Measurements from ENCODE around the gene KIAA0753. TPM values are rescaled to one million over a fixed set of nuclear protein-coding genes. Genes with fewer than 3 reads are reported as not detected.

The KIAA0753 gene
- total and polyA plus RNA-seq, 2 of the 13 experiments (the other 11 are each of a cell fraction or from before 2014, with no cell fraction given), result 5.2 to 9.1 TPM

DNA sequence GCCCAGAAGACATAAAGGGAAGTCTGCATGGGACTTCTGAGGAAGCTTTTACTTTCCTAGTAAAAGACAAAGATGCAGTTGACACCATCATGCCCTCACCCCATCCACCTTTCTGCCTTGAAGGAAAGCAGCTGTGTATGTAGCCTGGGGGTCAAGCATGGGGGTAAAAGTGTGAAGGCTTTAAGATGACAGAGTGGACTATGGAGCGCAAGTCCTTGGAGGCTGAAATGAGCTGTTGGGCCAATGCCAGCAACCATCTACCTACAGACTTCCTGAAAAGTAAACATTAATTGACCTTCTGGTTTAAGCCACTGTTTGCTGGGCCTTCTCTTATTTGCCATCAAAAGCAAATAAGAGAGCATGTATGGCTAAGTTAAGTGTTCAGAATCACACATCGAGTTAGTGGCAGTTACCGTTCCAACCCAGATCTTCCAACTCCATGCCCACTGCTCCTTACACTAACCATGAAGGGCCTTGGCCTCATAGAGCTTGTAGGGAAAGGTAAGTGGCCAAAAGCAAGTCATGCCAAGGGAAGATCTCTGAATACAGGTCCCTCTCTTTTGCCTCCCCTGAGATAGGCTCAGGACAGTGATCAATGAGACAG lies 42.7 kb upstream of the KIAA0753 start (continued):
- TF ChIP-seq ZBTB2 (CRISPR knock-in tag; IDR thresholded peaks at IDR 0.05; ENCODE audit: low read depth) (no peak), ZNF432 (CRISPR knock-in tag; IDR thresholded peaks at IDR 0.05; ENCODE audit: borderline replicate concordance) (no peak), ZNF253 (CRISPR knock-in tag; IDR thresholded peaks at IDR 0.05; ENCODE audit: borderline replicate concordance) (no peak), CBX2 (IDR thresholded peaks at IDR 0.05; ENCODE audit: low read depth, low read length) (no peak), CBX2 (CRISPR knock-in tag; IDR thresholded peaks at IDR 0.05; ENCODE audit: low read depth) (no peak), IRX3 (CRISPR knock-in tag; IDR thresholded peaks at IDR 0.05; ENCODE audit: borderline replicate concordance, low read depth) (no peak), HOXA7 (CRISPR knock-in tag; IDR thresholded peaks at IDR 0.05) (no peak), ZNF556 (CRISPR knock-in tag; IDR thresholded peaks at IDR 0.05; ENCODE audit: borderline replicate concordance) (no peak; the same call in 1 of the 2 replicates), TOE1 (CRISPR knock-in tag; IDR thresholded peaks at IDR 0.05) (no peak), ZNF33B (CRISPR knock-in tag; IDR thresholded peaks at IDR 0.05) (no peak), ZBTB40 (IDR thresholded peaks at IDR 0.05) (no peak), ZBTB40 (CRISPR knock-in tag; IDR thresholded peaks at IDR 0.05) (no peak; the same call in 1 of the 2 replicates), ZNF746 (CRISPR knock-in tag; IDR thresholded peaks at IDR 0.05) (no peak), RBAK (CRISPR knock-in tag; IDR thresholded peaks at IDR 0.05) (no peak), ZNF747 (CRISPR knock-in tag; IDR thresholded peaks at IDR 0.05; ENCODE audit: borderline replicate concordance) (no peak)
- TF ChIP-seq, protein P1, sequence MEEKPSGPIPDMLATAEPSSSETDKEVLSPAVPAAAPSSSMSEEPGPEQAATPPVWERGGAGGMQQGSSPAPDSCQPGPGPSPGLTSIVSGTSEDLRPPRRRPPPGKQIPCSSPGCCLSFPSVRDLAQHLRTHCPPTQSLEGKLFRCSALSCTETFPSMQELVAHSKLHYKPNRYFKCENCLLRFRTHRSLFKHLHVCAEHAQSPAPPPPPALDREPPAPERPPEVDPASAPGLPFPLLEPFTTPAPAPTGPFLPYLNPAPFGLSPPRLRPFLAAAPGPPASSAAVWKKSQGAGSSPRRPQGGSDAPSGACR (CRISPR knock-in tag; IDR thresholded peaks at IDR 0.05), result peak; percentile 46; the same call in 1 of the 2 replicates
- TF ChIP-seq, protein P2, sequence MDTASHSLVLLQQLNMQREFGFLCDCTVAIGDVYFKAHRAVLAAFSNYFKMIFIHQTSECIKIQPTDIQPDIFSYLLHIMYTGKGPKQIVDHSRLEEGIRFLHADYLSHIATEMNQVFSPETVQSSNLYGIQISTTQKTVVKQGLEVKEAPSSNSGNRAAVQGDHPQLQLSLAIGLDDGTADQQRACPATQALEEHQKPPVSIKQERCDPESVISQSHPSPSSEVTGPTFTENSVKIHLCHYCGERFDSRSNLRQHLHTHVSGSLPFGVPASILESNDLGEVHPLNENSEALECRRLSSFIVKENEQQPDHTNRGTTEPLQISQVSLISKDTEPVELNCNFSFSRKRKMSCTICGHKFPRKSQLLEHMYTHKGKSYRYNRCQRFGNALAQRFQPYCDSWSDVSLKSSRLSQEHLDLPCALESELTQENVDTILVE (CRISPR knock-in tag; IDR thresholded peaks at IDR 0.05), result no peak; the same call in 1 of the 2 replicates
